Measurements from ENCODE around the gene SPSB2.

SPSB2 gene, protein sequence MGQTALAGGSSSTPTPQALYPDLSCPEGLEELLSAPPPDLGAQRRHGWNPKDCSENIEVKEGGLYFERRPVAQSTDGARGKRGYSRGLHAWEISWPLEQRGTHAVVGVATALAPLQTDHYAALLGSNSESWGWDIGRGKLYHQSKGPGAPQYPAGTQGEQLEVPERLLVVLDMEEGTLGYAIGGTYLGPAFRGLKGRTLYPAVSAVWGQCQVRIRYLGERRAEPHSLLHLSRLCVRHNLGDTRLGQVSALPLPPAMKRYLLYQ

DNA sequence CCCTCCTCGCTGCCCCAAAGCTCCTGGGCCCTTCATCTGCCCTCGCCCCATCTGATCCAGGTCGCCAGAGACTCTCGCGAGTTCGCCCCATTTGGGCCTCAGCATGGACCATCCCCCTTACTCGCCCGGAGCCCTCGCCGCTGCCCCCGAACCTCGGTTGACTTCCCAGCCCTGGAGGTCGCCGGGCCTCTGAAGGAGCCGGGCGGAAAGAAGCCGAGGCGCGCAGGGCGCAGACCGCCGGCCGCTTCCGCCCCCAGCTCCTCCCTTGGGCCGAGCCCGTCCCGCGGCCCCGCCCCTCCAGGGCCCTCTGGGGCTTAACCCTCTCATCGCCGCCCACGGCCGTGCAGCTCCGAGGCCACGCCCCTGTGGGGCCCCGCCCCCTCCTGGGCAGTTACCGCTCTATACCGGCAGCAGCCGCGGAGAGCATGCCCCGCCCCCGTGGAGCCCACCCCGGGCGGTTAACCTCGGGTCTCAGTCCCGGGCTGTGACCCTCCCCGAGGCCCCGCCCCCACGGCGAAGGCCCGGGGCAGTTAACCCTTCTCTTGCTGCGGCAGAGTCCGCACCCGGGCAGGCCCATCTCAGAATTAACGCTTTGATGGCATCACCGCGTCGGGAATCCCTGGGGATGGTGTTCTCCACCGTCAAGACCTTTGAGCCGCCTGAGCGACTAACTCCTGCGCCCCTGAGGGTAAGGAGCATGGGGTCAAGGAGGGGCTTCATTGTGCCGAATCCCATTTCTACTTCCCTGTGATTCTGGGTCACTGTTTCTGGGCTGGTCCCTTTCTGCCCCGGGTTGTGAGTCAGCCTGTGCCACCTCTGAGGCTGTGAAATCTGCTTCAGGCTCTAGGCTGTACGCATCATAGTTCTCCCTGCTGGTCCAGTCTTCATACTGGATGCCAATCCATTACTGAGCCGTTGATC is at the start of gene SPSB2:
Gene SPSB2, minus strand, starts transcription at position 210 of the 921 bp plus-strand sequence. CDS start 402 bp downstream, outside the sequence.
- Histone ChIP-seq H3K27ac (ENCODE audit: extremely low read depth, low read depth, low read length) (peak within 1 kb of the TSS; percentile 54; the same call in 1 of the 2 replicates), H3K4me1 (ENCODE audit: control insufficient read depth, insufficient read depth, low read length) (peaks cover 2% of the 10 kb centered on the region; the same call in 1 of the 2 replicates), H3K9me3 (ENCODE audit: control insufficient read depth, insufficient read depth, low read depth, low read length) (no peaks in the 10 kb centered on the region), H3K36me3 (ENCODE audit: control insufficient read depth in 2 of 2, insufficient read depth in 1 of 2, low read length in 2 of 2) (peaks cover 4 to 42% of the 10 kb centered on the region in 2 experiments; a peak in 2 of 3 replicates), H3K4me3 (ENCODE audit: low read depth, low read length) (peak within 1 kb of the TSS; percentile 67)
- ChIA-PET CTCF (interaction anchor here (0.5 to 5.3 kb wide), 35 partner anchors 8 to 503 kb away, joined by 3 to 71 read pairs (median 5); partner anchors contain the start of genes ATN1, C12orf57, C1RL and CDCA3), POLR2A (interaction anchor here (0.5 to 3.7 kb wide), 32 partner anchors 9 to 339 kb away, joined by 3 to 88 read pairs (median 5); partner anchors contain the start of genes ATN1, C12orf57, CDCA3 and COPS7A)
- TF ChIP-seq ZIC2 (tag by site-specific recombination; IDR thresholded peaks at IDR 0.05) (peak; percentile 52), WT1 (tag by site-specific recombination; IDR thresholded peaks at IDR 0.05) (0 out of 2 replicates have a peak, but pooled peaks have one; percentile 17), ZNF366 (tag by site-specific recombination; conservative IDR thresholded peaks at IDR 0.05) (0 out of 2 replicates have a peak, but pooled peaks have one; percentile 28), ZNF416 (tag by site-specific recombination; IDR thresholded peaks at IDR 0.05) (no peak), ZNF24 (tag by site-specific recombination; IDR thresholded peaks at IDR 0.05) (0 out of 2 replicates have a peak, but pooled peaks have one; percentile 17), ZEB2 (tag by site-specific recombination; IDR thresholded peaks at IDR 0.05) (peak; percentile 85), TCF7L2 (IDR thresholded peaks at IDR 0.05; ENCODE audit: borderline replicate concordance, low read depth, low read length) (no peak), ZNF280C (tag by site-specific recombination; IDR thresholded peaks at IDR 0.05) (no peak), GLIS1 (tag by site-specific recombination; IDR thresholded peaks at IDR 0.05) (peak; percentile 53), ZNF121 (tag by site-specific recombination; IDR thresholded peaks at IDR 0.05) (no peak), TRIM28 (IDR thresholded peaks at IDR 0.05; ENCODE audit: borderline replicate concordance, low read length) (no peak), YY2 (tag by site-specific recombination; IDR thresholded peaks at IDR 0.05) (no peak), PRDM1 (tag by site-specific recombination; IDR thresholded peaks at IDR 0.05) (no peak), ZNF530 (tag by site-specific recombination; IDR thresholded peaks at IDR 0.05; ENCODE audit: low read depth) (no peak), ZBTB8A (tag by site-specific recombination; IDR thresholded peaks at IDR 0.05) (peak; percentile 90), ZNF341 (tag by site-specific recombination; IDR thresholded peaks at IDR 0.05; ENCODE audit: low read depth) (no peak), ZNF394 (tag by site-specific recombination; IDR thresholded peaks at IDR 0.05; ENCODE audit: borderline replicate concordance) (peak; percentile 73; the same call in 1 of the 2 replicates), ZNF747 (tag by site-specific recombination; IDR thresholded peaks at IDR 0.05) (no peak), ZNF423 (tag by site-specific recombination; IDR thresholded peaks at IDR 0.05) (no peak), SP3 (tag by site-specific recombination; IDR thresholded peaks at IDR 0.05) (peak; percentile 98), KLF9 (tag by site-specific recombination; IDR thresholded peaks at IDR 0.05; ENCODE audit: low read depth) (peak; percentile 99), ZNF561 (tag by site-specific recombination; IDR thresholded peaks at IDR 0.05; ENCODE audit: borderline replicate concordance) (peak; percentile 47; the same call in 1 of the 2 replicates), GLI4 (tag by site-specific recombination; IDR thresholded peaks at IDR 0.05) (peak; percentile 62), REPIN1 (tag by site-specific recombination; IDR thresholded peaks at IDR 0.05; ENCODE audit: low read depth) (no peak), ZNF670 (tag by site-specific recombination; IDR thresholded peaks at IDR 0.05; ENCODE audit: low read depth) (no peak), ZNF223 (tag by site-specific recombination; IDR thresholded peaks at IDR 0.05) (peak; percentile 93)
- TF ChIP-seq, protein P1, sequence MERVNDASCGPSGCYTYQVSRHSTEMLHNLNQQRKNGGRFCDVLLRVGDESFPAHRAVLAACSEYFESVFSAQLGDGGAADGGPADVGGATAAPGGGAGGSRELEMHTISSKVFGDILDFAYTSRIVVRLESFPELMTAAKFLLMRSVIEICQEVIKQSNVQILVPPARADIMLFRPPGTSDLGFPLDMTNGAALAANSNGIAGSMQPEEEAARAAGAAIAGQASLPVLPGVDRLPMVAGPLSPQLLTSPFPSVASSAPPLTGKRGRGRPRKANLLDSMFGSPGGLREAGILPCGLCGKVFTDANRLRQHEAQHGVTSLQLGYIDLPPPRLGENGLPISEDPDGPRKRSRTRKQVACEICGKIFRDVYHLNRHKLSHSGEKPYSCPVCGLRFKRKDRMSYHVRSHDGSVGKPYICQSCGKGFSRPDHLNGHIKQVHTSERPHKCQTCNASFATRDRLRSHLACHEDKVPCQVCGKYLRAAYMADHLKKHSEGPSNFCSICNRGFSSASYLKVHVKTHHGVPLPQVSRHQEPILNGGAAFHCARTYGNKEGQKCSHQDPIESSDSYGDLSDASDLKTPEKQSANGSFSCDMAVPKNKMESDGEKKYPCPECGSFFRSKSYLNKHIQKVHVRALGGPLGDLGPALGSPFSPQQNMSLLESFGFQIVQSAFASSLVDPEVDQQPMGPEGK (tag by site-specific recombination; IDR thresholded peaks at IDR 0.05), result peak; percentile 93
- TF ChIP-seq, protein P2, sequence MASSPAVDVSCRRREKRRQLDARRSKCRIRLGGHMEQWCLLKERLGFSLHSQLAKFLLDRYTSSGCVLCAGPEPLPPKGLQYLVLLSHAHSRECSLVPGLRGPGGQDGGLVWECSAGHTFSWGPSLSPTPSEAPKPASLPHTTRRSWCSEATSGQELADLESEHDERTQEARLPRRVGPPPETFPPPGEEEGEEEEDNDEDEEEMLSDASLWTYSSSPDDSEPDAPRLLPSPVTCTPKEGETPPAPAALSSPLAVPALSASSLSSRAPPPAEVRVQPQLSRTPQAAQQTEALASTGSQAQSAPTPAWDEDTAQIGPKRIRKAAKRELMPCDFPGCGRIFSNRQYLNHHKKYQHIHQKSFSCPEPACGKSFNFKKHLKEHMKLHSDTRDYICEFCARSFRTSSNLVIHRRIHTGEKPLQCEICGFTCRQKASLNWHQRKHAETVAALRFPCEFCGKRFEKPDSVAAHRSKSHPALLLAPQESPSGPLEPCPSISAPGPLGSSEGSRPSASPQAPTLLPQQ (tag by site-specific recombination; IDR thresholded peaks at IDR 0.05), result peak; percentile 60
